WI38 (cell line): ENCODE data around the gene MERTK.

ENCODE experiments used
- H3K4me3 ChIP-seq: 2 replicates; pipeline ENCODE4 v1.5.1; 2011; ENCODE audit warnings: low read depth, mild to moderate bottlenecking, control low read depth, low read length
- TF ChIP-seq, protein P1 (sequence below): IDR thresholded peaks from 2 replicates; pipeline ENCODE4 v1.5.1; 2012; ENCODE audit warnings: low read depth, mild to moderate bottlenecking, control low read depth, low read length

MERTK gene

DNA sequence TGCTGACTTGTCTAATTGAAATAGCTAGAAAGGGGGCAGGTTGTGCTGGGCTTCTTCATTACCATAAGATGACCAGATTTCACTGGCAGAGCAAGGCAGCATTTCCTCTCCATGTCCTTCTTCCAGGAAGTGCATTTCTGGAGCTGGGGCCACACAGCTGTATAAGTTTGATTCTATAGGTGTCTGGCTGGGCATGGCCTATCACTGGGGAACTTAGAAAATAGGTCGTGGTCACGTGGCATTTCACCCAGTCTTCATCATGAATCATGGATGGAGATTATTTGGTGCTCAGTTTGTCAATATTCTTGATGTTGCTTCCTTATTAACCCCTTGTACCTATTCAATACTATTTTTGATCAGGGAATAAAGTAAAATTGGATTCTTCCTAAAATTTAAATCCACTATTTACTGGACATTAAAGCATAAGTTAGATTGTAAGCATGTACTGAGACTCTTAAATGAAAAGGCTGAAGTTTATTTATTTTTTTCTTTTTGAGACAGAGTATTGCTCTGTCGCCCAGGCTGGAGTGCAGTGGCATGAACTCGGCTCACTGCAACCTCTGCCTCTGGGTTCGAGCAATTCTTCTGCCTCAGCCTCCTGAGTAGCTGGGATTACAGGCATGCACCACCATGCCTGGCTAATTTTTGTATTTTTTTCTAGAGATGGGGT lies 107.1 kb downstream of the MERTK start:
- H3K4me3 ChIP-seq, result no peak overlapping the region
- TF ChIP-seq, protein P1, sequence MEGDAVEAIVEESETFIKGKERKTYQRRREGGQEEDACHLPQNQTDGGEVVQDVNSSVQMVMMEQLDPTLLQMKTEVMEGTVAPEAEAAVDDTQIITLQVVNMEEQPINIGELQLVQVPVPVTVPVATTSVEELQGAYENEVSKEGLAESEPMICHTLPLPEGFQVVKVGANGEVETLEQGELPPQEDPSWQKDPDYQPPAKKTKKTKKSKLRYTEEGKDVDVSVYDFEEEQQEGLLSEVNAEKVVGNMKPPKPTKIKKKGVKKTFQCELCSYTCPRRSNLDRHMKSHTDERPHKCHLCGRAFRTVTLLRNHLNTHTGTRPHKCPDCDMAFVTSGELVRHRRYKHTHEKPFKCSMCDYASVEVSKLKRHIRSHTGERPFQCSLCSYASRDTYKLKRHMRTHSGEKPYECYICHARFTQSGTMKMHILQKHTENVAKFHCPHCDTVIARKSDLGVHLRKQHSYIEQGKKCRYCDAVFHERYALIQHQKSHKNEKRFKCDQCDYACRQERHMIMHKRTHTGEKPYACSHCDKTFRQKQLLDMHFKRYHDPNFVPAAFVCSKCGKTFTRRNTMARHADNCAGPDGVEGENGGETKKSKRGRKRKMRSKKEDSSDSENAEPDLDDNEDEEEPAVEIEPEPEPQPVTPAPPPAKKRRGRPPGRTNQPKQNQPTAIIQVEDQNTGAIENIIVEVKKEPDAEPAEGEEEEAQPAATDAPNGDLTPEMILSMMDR, result no peak

DNA sequence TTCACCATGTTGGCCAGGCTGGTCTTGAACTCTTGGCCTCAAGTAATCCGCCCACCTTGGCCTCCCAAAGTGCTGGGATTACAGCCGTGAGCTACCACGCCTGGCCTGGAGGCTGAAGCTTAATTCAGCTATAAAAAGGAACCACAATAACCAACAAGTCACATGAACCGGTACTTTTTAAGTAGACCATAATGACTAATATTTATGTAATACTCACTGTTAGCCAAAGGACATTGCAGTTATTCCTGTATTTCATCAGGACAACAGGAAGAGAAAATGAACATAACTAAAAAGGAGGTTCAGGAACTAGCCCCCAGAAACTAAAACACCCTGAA lies 107.6 kb downstream of the MERTK start:
- TF ChIP-seq, protein P1, result no peak
- no peak overlapping the region for H3K4me3 ChIP-seq

DNA sequence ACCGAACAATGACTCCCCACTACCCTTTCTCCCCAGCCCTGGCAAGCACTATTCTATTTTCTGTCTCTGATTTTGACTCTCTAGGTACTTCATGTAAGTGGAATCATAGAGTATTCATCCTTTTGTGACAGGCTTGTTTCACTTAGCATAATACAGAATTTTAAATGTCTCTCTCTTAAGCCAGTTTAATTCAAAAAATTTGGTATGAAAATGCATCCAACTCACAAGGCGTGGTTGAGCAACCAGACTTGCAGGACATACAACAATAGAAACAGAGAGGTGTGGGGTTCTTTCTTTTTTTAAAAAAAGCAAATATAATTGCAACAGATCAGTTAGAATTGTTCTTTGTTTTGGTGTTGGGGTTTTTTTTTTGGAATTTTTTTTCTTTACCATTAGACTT lies 109.1 kb downstream of the MERTK start:
- TF ChIP-seq, protein P1, result no peak
- H3K4me3 ChIP-seq, result no peak overlapping the region

DNA sequence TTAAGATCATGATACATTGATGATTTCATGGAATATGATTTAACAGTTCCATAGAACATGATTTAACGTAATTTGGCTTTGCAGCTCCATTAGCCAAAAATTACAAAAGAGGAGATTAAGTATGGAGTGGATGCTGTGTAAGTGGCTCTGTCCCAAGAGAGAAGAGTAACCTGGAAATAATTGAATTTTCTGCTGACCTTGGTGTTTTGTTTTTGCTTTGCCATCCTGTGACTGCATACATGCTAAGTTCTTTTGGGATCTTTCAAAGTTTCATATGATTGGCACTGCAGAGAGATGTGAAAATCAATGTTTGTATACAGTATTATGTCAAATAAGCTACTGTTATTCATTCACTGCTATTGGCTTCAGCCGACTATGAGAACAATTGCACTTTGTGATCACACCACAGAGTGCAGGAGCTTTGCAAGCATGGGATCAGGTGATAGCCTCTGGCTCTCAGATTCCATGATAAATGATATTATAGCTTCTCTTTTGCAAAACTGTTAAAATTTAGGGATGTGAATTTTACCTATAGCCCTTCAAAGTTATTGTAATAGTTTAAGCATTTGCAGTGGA lies 110.6 kb downstream of the MERTK start:
- H3K4me3 ChIP-seq, result no peak overlapping the region
- TF ChIP-seq, protein P1, result no peak

DNA sequence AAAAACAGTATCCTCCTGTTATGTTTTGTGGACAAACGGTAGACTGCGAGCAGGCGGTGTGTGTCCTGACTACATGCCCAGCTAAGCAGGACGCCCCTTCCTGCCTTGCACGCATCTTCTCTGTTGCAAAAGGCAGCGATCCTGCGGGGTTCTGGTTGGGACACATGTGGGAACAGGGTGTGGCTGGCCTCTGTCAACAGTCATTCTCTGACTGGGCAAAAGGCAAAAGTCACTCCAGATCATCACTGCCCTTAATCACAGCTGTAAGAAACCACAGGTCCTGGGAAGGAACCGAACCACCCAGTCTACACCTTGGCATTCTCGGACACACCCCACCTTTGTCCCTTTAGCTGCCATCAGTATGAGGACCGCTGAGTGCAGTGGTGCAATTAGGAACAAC lies 112.3 kb downstream of the MERTK start:
- TF ChIP-seq, protein P1, result no peak
- H3K4me3 ChIP-seq, result no peak overlapping the region

DNA sequence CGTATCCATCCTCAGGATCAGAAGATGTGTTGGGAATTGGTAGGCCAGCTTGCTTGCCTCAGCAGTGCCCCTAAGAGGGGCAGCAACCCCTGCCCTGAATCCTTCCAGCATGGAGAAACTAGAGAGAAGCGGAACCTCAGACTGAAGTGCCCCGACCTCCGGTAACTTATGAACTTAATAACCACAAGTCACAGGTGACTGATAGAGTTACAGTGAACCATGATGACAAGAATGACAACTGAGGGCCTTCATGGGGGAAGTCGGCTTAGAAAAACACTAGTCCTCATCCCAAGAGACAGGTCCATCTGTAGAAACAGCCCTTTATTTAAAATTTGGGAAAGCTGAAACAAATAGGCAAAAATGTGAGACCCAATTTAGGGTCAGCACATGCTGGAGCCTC lies 114.1 kb downstream of the MERTK start:
- TF ChIP-seq, protein P1, result no peak
- H3K4me3 ChIP-seq, result no peak overlapping the region

DNA sequence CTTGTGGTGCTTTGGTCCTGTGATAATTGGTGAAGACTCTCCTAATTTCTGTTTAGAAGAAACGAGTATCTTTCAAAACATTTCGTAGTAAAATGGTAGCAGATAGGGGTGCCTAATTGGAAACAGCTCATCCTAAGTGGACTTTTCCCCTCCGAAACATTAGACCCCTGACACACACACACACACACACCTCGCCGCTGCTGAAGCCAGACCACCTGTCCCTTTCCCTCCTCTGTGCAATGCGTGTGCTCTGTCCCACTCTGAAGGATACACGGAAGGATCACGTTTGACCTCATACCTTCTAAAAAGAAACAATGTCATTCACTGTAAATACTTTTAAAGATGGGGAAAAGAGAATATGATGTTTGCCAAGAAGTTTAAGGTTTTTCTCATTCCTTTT lies 120.4 kb downstream of the MERTK start:
- TF ChIP-seq, protein P1, result no peak
- H3K4me3 ChIP-seq, result no peak overlapping the region
